ENCODE data around the gene ZNHIT2.
"Not testable (repeated sequence)": the region's sequence is repeated elsewhere in the genome, so short reads cannot be mapped to it uniquely, and the experiment has no call there.

ZNHIT2 gene

DNA sequence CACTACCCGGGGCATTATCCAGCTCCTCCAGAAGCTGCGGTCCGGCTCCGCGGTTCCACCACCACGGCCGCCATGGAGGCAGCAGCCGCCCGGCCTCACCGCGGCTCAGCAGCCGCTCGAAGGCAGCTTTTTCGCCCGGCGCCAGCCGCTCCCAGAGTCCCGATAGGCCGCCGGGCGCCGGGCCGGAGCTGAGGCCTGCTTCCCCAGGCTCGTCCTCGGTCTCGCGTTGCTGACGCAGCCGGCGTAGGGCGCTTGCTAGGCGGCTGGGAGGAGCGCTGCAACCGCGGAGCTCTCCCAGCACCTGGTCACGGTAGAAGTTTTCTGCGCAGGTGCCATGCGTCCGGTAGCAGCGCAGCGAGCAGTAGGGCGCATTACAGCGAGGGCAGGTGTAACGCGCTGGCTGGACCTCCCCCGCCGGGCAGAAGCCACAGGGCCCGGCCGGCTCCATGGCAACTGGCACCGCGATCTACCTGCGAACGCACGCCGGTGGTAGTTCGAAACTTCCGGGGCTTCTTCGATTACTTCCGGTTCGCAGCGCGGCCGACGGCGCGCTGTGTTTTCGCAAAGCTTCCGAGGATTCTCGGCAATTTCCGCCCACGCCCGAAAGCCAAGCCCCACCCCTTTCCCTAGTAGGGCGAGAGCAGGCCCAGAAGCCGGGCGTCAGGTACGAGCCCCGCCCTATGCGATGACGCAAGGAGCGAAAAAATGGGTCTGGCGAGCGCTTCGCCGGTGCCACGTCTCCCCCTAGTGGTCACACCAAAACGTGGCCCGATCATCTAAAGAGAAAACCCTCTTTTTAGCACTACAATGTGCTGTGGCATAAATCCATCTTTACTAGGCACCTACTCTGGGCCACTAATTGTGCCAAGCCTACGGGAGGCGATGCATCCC lies at the start of gene ZNHIT2:
Gene ZNHIT2 (minus strand): TSS at position 496 of the 891 bp plus-strand sequence. CDS start 48 bp downstream, at position 448.
- peak; percentile 100 for DNase-seq (ENCODE audit: low spot score)

DNA sequence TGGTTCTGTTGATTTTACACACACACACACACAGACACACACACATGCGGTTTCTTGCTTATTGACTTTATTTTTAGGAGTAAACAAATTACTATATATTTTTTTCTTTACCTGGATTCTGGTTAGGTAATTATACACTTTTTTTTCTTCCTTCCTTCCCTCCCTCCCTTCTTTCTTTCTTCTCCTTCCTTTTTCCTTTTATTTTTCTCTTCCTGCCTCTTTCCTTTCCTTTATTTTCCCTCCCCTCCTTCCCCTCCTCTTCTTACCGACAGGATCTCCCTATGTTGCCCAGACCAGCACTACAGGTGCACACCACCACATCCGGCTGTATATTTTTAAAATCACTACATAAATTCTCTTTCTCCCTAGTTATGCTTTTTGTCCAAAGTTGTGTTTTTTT lies 49.4 kb upstream of the ZNHIT2 start:
- no peak for DNase-seq (ENCODE audit: low spot score)

- DNase-seq (ENCODE audit: low spot score), result no peak
Observed at GRCh38 chr11:65165410-65166317, 48.2 kb upstream of the ZNHIT2 start.

- no peak for DNase-seq (ENCODE audit: low spot score)
Observed at GRCh38 chr11:65163684-65164083, 46.2 kb upstream of the ZNHIT2 start.

- no peak for DNase-seq (ENCODE audit: low spot score)
Observed at GRCh38 chr11:65160643-65161042, 43.1 kb upstream of the ZNHIT2 start.

DNA sequence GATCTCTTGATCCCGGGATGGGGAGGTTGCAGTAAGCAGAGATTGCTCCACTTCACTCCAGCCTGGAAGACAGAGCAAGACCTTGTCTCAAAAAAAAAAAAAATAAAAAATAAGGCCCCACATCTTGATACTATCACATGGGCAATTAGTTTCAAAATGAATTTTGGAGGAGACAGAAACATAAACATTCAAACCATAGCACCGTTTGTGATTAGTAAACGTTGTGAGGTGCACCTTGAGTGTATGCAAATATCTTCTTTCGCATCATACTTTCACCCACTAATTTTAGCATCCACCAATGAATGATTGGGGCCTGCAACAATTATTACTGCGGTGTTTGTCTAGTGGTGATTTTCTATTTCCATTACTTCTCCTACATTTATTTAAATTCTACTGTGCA lies 41.5 kb upstream of the ZNHIT2 start:
- no peak for DNase-seq (ENCODE audit: low spot score)

- no peak for DNase-seq (ENCODE audit: low spot score)
Observed at GRCh38 chr11:65157336-65157735, 39.8 kb upstream of the ZNHIT2 start.

DNA sequence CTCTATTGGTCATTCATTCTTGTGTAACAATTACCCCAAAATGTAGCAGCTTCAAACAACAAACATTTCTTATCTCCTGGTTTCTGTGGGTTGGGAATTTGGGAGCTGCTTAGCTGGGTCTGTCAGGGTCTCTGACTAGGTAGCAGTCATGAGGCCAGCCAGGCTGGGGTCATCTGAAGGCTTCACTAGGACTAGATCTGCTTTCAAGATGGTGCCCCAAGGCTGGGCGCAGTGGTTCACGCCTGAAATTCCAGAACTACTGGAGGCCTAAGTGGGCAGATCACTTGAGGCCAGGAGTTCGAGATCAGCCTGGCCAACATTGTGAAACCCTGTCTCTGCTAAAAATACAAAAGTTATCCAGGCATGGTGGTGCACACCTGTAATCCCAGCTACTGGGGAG lies 39.4 kb upstream of the ZNHIT2 start:
- no peak for DNase-seq (ENCODE audit: low spot score)

DNA sequence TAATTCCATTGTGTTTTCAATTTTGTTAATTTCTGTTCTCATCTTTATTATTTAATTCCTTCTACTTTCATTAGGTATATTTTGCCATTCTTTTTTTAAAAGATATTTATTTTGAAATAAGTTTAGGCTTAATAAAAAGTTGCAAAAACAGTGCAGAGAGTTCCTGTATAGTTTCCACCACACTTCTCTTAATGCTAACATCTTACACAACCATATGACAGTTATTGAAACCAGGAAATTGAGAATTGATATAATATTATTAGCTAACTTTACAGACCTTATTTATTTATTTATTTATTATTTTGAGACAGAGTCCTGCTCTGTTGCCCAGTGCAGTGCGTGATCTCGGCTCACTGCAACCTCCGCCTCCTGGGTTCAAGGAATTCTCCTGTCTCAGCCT lies 38.8 kb upstream of the ZNHIT2 start:
- no peak for DNase-seq (ENCODE audit: low spot score)

DNA sequence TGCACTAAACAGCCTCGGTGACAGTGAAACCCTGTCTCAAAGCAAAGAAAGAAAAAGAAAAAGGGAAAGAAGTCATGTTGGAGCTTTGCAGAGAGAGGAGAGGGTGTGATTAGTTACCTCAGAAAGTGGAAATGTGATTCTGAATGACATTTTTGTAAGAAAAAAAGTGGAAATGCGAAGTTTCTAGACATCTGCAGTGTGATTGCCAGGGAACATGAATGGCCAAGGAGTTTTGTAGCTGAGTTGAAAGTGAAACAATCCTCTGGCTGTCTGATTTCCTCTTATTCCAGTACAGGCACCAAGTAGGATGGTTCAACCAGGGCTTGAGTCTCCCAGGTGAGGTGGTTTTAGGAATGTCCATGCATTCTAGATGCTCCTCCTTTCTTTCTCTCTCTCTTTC lies 34.6 kb upstream of the ZNHIT2 start:
- DNase-seq (ENCODE audit: low spot score), result no peak

GRCh38 chr11:65151331-65151899 lies 33.9 kb upstream of the ZNHIT2 start:
- DNase-seq (ENCODE audit: low spot score), result no peak

GRCh38 chr11:65150509-65151299 lies 33.2 kb upstream of the ZNHIT2 start:
- DNase-seq (ENCODE audit: low spot score), result peak; percentile 16

GRCh38 chr11:65150131-65150508 lies 32.6 kb upstream of the ZNHIT2 start:
- DNase-seq (ENCODE audit: low spot score), result not testable (repeated sequence)

GRCh38 chr11:65148657-65149056 lies 31.2 kb upstream of the ZNHIT2 start:
- DNase-seq (ENCODE audit: low spot score), result no peak

- DNase-seq (ENCODE audit: low spot score), result no peak
Observed at GRCh38 chr11:65147352-65148075, 30.0 kb upstream of the ZNHIT2 start.

GRCh38 chr11:65141896-65142494 lies 24.5 kb upstream of the ZNHIT2 start:
- no peak for DNase-seq (ENCODE audit: low spot score)

- no peak for DNase-seq (ENCODE audit: low spot score)
Observed at GRCh38 chr11:65136515-65137096, 19.1 kb upstream of the ZNHIT2 start.

- DNase-seq (ENCODE audit: low spot score), result no peak
Observed at GRCh38 chr11:65135633-65136145, 18.2 kb upstream of the ZNHIT2 start.

DNA sequence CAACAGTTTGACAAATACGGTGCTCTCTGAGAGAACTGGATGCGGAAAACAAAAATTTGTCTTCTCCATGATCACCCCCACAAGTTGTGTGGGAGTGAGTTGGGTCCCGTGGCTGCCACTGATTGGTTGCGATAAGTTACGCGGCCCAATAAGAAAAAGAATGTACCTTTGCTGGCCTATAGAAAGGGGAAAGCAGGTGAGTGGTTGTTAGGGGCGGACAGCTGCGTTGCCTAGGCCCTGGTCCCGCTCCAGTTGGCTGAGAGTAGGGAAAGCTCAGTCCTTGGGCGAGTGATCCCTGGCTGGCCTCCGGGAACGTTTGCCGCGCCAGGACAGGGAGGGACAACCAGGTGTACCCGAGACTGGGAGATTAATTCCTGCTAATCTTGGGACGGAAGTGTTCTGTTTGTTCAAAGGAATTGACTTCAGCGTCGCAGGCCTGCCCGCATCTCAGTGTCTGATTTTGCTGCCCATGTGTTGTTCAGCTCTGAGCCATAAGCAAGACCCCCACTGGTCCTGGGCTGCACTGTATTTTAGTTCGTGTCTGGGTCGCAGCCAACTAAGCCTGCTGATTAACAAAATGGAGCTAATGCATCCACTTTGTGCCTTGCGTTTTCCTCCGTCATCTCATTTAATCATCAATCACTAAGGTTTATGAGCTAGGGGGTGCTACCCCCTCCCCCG lies 17.6 kb upstream of the ZNHIT2 start:
- peak; percentile 93 for DNase-seq (ENCODE audit: low spot score)
